GM12892 (cell line): ENCODE data around the gene LMO1.

ENCODE experiments used
- POLR2A ChIP-seq: IDR thresholded peaks from 2 replicates; pipeline ENCODE4 v1.6.1; 2011; ENCODE audit warnings: low read depth, low read length, control low read depth
- POLR2AphosphoS5 ChIP-seq: IDR thresholded peaks from 2 replicates; pipeline ENCODE4 v1.6.1; 2011; ENCODE audit warnings: low read depth, low read length, control low read depth
- TAF1 ChIP-seq: IDR thresholded peaks from 2 replicates; pipeline ENCODE4 v1.6.1; 2011; ENCODE audit warnings: low read depth, mild to moderate bottlenecking, control low read depth, low read length, borderline replicate concordance

GRCh38 chr11:8293171-8293570 lies 29.5 kb upstream of the LMO1 start:
- TF ChIP-seq POLR2AphosphoS5 (no peak), POLR2A (no peak), TAF1 (no peak)
